ENCODE results near the gene DDX47. TPM values are rescaled to one million over a fixed set of nuclear protein-coding genes. Genes with fewer than 3 reads are reported as not detected.

Gene DDX47
- total RNA-seq, 1 donor from 2014 or later = 48.0 TPM

- DNase-seq (ENCODE audit: extremely low spot score, unreplicated experiment) = no peak
- H3K27ac Mint-ChIP-seq (ENCODE audit: unreplicated experiment) = no peak overlapping the region
- no peaks in the 10 kb centered on the region for H3K36me3 Mint-ChIP-seq (ENCODE audit: unreplicated experiment)
- no peak overlapping the region for H3K4me3 Mint-ChIP-seq (ENCODE audit: unreplicated experiment)
- peaks cover 21% of the 10 kb centered on the region for H3K4me1 Mint-ChIP-seq (ENCODE audit: unreplicated experiment)
- no peaks in the 10 kb centered on the region for H3K9me3 Mint-ChIP-seq (ENCODE audit: unreplicated experiment)
- no peak for TF ChIP-seq CTCF (IDR thresholded peaks at IDR 0.05)
- no peaks in the 10 kb centered on the region for H3K27me3 Mint-ChIP-seq (ENCODE audit: unreplicated experiment)
Measured at GRCh38 chr12:12777092-12777491, 36.1 kb upstream of the DDX47 start.

- Mint-ChIP-seq H3K9me3 (ENCODE audit: unreplicated experiment) (no peaks in the 10 kb centered on the region), H3K36me3 (ENCODE audit: unreplicated experiment) (no peaks in the 10 kb centered on the region), H3K27me3 (ENCODE audit: unreplicated experiment) (no peaks in the 10 kb centered on the region), H3K4me1 (ENCODE audit: unreplicated experiment) (peaks cover 22% of the 10 kb centered on the region), H3K27ac (ENCODE audit: unreplicated experiment) (peak overlapping the region; percentile 83), H3K4me3 (ENCODE audit: unreplicated experiment) (no peak overlapping the region)
- TF ChIP-seq CTCF (IDR thresholded peaks at IDR 0.05) = no peak
- DNase-seq (ENCODE audit: extremely low spot score, unreplicated experiment) = no peak
Measured at GRCh38 chr12:12779007-12779406, 34.1 kb upstream of the DDX47 start.

GRCh38 chr12:12779529-12779928 lies 33.6 kb upstream of the DDX47 start:
- no peaks in the 10 kb centered on the region for H3K36me3 Mint-ChIP-seq (ENCODE audit: unreplicated experiment)
- peak overlapping the region; percentile 83 for H3K27ac Mint-ChIP-seq (ENCODE audit: unreplicated experiment)
- TF ChIP-seq CTCF (IDR thresholded peaks at IDR 0.05) = no peak
- no peaks in the 10 kb centered on the region for H3K27me3 Mint-ChIP-seq (ENCODE audit: unreplicated experiment)
- H3K9me3 Mint-ChIP-seq (ENCODE audit: unreplicated experiment) = no peaks in the 10 kb centered on the region
- H3K4me1 Mint-ChIP-seq (ENCODE audit: unreplicated experiment) = peaks cover 28% of the 10 kb centered on the region
- DNase-seq (ENCODE audit: extremely low spot score, unreplicated experiment) = no peak
- H3K4me3 Mint-ChIP-seq (ENCODE audit: unreplicated experiment) = no peak overlapping the region

GRCh38 chr12:12784116-12784515 lies 29.0 kb upstream of the DDX47 start:
- Mint-ChIP-seq H3K27ac (ENCODE audit: unreplicated experiment) (peak overlapping the region; percentile 99), H3K27me3 (ENCODE audit: unreplicated experiment) (no peaks in the 10 kb centered on the region), H3K36me3 (ENCODE audit: unreplicated experiment) (no peaks in the 10 kb centered on the region), H3K9me3 (ENCODE audit: unreplicated experiment) (no peaks in the 10 kb centered on the region), H3K4me3 (ENCODE audit: unreplicated experiment) (no peak overlapping the region), H3K4me1 (ENCODE audit: unreplicated experiment) (peaks cover 51% of the 10 kb centered on the region)
- no peak for TF ChIP-seq CTCF (IDR thresholded peaks at IDR 0.05)
- DNase-seq (ENCODE audit: extremely low spot score, unreplicated experiment) = no peak

GRCh38 chr12:12784911-12785814 lies 28.0 kb upstream of the DDX47 start, which contains the start of gene APOLD1:
APOLD1 (plus strand) TSS chr12:12785659; CDS start chr12:12785692, 33 bp downstream.
- no peaks in the 10 kb centered on the region for H3K36me3 Mint-ChIP-seq (ENCODE audit: unreplicated experiment)
- DNase-seq (ENCODE audit: extremely low spot score, unreplicated experiment) = peak; percentile 88
- H3K4me3 Mint-ChIP-seq (ENCODE audit: unreplicated experiment) = peak within 1 kb of the TSS; percentile 72
- H3K9me3 Mint-ChIP-seq (ENCODE audit: unreplicated experiment) = no peaks in the 10 kb centered on the region
- H3K4me1 Mint-ChIP-seq (ENCODE audit: unreplicated experiment) = peaks cover 45% of the 10 kb centered on the region
- no peak for TF ChIP-seq CTCF (IDR thresholded peaks at IDR 0.05)
- H3K27me3 Mint-ChIP-seq (ENCODE audit: unreplicated experiment) = no peaks in the 10 kb centered on the region
- peak within 1 kb of the TSS; percentile 99 for H3K27ac Mint-ChIP-seq (ENCODE audit: unreplicated experiment)

Data from osteocyte (in vitro differentiated cells).